Right lobe of liver (tissue), 4 donors: ENCODE results near the gene SPRING1.

Experiments
- CTCF ChIP-seq, 4 donors: fragments of 200-600 bp in 3 of 4; fragments of 450-650 bp in 1 of 4; IDR thresholded peaks; one replicate each; pipeline versions ENCODE4 v1.5.1 to v1.8.0; 2016 to 2022; ENCODE audit warnings: antibody characterized with exemption in 4 of 4, mild to moderate bottlenecking in 2 of 4
- POLR2A ChIP-seq: fragments of 450-650 bp; IDR thresholded peaks from one replicate; pipeline ENCODE4 v1.6.1; 2017; ENCODE audit warnings: antibody characterized with exemption, mild to moderate bottlenecking
- donor health status: DM: no; HTN: no; CAD: no.
- donor health status: DM: no; HTN: no; CAD: no.
- donor health status: DM: no; HTN: yes; CAD: no.

- TF ChIP-seq CTCF (IDR thresholded peaks at IDR 0.05) (no peak), POLR2A (no peak)
These were observed 43.1 kb upstream of the SPRING1 start for GRCh38 chr12:116780942-116781341.
